IPS DF 4.7 (cell line): ENCODE results near the gene GNAO1.
"Not testable (repeated sequence)": the region's sequence is repeated elsewhere in the genome, so short reads cannot be mapped to it uniquely, and the experiment has no call there.

Experiments
- DNase-seq: peaks from one replicate; pipeline ENCODE4 v3.0.0-alpha.2; 2013; ENCODE audit warnings: low spot score; ENCODE audit errors: extremely low read depth

The GNAO1 gene

DNA sequence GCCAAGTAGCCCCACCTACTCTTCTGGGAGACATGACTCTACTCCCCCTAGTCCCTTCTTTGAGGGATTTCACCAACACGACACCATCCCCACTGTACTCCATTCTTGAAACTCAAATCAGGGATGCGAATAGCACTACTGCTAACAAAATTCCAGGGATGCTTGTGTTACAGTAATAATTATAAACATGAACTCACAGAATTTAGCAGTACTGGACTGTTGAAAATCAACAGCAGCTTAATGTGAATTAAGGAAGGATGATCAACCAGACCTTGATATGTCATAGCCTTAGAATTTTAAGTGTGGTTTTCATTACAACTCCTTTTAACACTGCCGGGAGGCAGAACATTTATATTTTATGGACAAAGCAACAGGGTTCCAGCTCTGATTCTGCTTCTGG lies 196.1 kb downstream of the GNAO1 start:
- no peak for DNase-seq

DNA sequence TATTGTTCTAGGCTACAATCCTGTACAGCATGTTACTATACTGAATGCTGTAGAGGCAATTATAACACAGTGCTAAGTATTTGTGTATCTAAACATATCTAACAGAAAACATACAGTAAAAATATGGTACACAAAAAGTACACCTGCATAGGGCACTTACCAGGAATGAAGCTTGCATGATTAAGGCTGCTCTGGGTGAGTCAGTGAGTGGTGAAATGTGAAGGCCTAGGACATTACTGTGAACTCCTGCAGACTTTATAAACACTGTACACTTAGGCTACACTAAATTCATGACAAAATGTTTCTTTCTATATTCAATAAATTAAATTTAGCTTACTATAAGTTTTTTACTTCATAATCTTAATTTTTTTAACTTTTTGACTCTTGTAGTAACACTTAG lies 196.9 kb downstream of the GNAO1 start:
- DNase-seq: no peak

DNA sequence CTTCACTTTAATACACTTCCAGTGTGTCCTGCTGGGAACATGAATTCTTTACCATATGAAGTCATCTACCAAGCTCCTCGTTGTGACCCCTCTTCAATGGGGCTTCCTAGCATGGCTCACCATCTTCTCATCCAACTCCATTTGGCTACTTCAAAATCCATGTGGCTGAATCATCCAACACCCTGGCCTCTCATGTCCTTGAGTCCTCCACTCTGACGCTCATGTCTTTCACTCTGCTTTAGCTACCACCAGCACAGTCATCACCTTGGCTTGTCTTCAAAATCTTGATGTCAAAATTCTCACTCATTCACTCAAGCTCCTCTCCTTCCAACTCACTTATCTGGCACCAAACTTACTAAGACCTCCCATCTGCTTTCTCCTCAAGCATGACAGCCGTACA lies 198.3 kb downstream of the GNAO1 start:
- no peak for DNase-seq

DNA sequence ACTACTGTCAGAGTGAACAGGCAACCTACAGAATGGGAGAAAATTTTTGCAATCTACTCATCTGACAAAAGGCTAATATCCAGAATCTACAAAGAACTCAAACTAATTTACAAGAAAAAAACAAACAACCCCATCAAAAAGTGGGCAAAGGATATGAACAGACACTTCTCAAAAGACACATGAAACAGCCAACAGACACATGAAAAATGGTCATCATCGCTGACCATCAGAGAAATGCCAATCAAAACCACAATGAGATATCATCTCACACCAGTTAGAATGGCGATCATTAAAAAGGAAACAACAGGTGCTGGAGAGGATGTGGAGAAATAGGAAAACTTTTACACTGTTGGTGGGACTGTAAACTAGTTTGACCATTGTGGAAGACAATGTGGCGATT lies 205.4 kb downstream of the GNAO1 start:
- DNase-seq: not testable (repeated sequence)

DNA sequence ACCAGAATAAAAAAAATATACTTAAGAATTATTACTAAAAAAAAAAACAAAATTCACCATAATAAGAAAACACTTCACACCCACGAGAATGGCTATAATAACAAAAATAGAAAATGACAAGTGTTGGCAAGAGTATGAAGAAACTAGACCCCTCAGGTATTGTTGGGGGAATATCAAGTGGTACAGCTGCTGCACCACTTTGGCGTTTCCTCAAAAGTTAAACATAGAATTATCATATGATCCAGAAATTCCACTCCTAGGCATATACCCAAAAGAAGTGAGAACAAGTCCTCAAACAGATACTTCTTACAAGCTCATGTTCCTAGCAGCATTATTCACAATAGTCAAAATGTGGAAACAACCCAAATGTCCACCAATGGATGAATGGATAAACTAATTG lies 207.8 kb downstream of the GNAO1 start:
- DNase-seq: no peak

DNA sequence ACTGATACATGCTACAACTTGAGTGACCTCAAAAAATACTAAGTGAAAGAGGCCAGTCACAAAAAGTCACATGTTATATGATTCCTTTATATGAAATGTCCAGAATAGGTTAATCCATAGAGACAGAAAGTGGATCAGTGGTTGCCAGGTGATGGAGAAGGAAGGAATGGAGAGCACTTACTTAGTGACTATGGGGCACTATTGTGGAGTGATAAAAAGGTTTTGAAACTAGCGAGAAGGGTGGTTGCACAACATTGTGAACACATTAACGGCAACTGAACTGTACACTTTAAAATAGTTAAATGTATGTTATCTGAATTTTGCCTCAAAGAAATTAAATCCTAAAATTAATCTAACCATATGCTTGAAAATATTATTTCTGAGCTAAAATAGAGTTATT lies 208.2 kb downstream of the GNAO1 start:
- no peak for DNase-seq

DNA sequence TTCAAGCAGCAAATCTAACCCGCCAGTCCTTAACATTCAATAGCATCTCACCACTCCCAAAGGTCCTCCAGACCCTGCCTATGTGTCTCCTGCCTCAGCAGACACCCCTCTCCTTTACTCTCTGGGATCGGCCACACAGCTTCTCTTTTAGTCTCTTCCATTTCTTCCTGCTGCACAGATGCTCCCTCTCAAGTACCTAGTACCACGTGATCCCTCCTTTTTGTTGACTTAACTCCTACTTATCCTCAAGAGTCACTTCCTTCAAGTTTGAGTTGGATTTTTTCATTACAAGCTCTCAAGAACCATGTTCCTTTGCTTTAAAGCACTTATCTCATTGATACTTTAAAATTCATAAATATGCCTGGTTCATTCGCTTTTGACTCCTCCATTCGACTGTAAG lies 209.2 kb downstream of the GNAO1 start:
- no peak for DNase-seq

DNA sequence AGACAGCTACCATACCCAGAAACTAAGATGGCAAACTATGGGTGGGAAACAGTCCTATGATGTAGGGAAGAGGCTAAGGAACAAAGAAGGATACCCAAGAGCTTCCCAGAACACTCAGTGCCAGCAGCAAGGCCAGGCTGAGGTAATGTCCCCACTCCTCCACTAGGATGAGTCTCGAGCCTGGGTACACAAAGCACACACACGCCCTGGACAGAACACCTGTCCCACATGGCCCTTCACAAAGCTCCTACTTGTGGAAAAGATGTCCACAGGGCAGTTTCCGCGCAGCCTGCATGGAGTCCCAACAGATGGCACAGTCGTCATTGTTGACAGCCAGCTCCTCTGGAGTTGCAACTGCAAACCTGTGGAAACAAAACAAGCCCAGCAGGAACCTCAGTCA lies 210.2 kb downstream of the GNAO1 start:
- DNase-seq: no peak

DNA sequence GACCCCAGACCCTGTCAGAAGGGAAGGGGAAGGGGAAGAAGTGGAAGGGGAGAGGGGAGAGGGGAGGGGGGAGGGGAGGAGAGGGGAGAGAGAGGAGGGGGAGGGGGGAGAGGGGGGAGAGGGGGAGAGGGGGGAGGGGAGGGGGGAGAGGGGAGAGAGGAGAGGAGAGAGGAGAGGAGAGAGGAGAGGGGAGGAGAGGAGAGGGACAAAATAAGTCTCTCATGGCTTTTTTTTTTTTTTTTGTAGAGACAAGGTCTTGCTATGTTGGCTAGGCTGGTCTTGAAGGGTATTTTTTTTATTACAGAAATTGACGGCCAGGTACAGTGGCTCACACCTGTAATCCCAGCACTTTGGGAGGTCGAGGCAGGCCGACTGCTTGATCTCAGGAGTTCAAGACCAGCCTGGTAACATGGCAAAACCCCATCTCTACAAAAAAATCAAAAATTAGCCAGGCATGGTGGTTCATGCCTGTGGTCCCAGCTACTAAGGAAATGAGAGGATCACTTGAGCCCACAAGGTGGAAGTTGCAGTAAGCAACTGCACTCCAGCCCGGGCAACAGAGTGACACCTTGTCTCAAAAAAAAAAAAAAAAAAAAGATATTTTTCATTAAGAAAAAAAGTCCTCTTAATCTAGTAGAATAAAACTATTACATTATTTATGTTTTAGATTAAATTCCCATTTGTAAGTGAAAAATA lies 214.8 kb downstream of the GNAO1 start:
- no peak for DNase-seq
